HG03432 (cell line): Measurements from ENCODE around the gene GRM1.
"Not testable (repeated sequence)": the region's sequence is repeated elsewhere in the genome, so short reads cannot be mapped to it uniquely, and the experiment has no call there.

Source experiments
- ATAC-seq: cut with Tn5 transposase; IDR thresholded peaks from one replicate; pipeline ENCODE4 v1.9.1; 2021; ENCODE audit warnings: mild to moderate bottlenecking, moderate library complexity; ENCODE audit not compliant: unreplicated experiment

The GRM1 gene

DNA sequence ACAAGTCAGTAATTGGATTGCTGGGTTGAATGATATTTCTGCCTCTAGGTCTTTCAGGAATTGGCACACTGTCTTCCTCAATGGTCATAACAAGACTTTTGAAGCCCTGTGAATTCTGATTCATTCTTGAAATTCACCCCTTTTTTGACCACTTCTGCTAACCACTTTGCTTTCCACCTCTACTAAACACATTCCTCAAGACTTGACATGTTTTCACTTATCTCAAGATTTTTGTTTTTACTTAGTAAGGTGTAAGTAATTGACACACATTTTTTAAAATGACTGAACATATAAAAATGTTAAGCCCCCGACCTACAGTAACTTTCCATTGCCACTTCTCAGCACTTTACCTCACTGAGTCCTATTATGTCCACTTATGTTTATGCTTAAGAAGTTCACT lies 239.1 kb downstream of the GRM1 start:
- no peak for ATAC-seq

DNA sequence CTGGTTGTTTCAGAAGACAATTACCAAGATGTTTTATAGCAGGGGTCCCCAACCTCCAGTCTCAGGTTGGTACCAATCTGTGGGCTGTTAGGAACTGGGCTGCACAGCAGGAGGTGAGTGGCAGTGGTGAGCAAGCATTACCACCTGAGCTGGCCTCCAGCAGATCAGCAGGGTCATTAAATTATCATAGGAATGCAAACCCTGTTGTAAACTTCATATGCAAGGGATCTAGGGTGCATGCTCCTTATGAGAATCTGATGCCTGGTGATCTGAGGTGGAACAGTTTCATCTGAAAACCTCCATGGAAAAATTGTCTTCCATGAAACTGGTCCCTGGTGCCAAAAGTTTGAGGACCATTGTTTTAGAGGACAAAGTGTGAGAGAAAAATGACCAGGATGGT lies 240.6 kb downstream of the GRM1 start:
- ATAC-seq: no peak

DNA sequence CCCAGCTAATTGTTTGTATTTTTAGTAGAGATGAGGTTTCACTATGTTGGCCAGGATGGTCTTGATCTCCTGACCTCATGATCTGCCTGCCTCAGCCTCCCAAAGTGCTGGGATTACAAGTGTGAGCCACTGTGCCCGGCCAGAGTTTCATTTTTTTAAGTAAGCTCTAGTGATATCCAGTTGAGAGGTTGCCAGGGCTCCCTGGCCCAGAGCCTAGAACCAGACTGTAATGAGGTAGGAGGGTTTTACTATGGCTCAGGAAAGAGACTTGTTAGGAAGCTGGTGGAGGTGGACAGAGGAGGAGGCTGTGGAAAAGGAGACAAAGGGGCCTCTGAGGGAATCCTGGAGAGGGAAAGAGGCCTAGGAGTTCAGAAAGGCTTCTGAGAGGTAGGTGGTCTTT lies 242.3 kb downstream of the GRM1 start:
- ATAC-seq: not testable (repeated sequence)

DNA sequence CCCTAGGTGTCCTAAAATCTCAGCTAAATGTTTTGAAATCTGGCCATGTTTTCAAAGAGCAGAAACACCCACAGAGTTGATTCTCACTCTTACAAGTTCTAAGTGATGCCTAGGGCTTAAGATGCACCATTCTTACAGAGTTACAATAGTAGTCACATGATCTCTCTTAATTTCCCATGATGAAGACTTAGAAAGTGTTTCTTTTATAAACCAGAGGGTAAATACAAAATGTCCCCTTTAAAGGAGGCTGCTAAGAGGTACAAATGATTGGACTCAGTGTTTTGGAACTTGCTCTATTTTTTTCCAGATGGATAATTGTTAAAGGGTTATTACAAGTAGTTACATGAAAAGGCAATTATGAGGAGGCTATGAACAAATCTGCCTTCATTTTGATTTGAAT lies 244.6 kb downstream of the GRM1 start:
- no peak for ATAC-seq

DNA sequence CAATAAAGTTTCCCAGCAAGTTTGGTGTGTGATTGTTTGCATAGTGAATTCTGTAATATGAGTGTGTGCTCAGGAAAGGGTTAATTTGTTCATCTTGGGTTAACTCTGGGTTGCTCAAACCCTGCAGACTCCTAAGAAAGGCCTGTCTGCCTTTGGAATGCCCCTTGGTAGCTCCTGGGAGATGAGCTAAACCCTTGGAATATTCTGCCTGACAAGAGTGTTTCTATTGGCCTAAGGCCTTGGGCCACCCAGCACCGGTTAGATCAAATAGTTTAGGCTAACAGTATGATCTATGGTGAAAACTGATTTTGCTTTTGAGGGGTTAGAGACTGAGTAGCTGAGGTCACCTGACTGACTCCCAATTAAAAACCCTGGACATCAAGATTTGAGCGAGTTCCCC lies 248.3 kb downstream of the GRM1 start:
- no peak for ATAC-seq

DNA sequence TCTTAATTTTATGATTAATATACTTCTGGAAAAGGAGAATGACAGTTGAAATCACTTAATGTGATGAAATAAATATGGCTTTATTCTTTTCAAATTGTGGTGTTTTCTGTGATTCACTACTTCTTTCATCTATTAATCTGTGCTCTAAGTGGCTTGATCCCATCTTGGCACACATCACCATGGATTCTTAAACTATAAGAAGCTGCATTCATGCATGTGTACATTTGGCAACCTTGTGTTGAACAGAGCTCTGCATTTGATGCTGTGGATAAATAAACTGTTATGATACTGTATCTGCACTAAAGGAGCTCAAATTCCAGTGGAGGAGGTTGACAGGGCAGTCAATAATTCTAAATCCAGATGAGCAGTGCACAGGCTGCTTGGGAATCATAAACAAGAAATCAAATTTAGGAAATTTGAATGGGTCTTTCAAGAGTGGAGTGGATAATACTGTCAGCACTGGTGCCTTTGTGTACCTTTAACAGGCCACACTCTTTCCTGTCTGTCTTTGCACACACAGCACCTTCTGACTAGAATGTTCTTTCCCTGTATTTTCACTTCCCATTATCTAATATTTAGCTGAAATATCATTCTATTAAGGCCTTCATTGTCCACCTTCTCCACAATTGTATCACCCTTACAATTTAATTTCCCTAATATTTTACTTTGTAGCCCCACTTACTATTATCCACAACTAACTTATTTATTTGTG lies 252.9 kb downstream of the GRM1 start:
- peak; percentile 69 for ATAC-seq

DNA sequence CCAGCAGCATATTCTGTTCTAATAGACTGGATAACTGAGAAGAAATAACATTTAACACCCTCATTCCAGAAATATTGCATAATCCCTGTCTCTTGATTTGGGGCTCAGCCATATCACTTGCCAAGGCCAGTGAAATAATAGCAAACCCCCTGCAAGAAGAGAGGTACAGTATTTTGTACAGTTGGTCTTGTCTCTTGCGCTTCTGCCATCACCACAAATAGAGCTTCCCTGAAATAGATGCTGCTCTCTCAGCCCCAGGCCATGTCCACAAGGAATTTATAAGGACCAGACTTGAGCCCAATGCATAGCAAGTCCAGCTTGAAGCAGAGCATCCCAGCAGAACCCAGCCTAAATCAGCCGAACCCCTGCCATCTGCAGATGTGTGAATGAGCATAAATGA lies 254.0 kb downstream of the GRM1 start:
- ATAC-seq: no peak

DNA sequence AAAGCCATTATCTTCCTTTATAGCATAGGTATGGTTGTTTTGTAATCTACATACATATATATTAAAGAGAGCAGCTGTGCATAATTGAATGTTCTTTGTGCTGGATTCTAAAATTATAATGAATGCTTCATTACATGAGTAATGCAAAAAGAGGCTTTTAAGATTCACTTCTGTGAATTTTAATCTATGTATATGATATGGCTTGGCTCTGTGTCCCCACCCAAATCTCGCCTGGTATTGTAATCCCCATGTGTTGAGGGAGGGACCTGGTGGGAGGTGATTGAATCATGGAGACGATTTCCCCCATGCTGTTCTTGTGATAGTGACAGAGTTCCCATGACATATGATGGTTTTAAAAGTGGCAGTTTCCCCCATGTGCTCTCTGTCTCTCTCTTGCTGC lies 255.4 kb downstream of the GRM1 start:
- no peak for ATAC-seq

DNA sequence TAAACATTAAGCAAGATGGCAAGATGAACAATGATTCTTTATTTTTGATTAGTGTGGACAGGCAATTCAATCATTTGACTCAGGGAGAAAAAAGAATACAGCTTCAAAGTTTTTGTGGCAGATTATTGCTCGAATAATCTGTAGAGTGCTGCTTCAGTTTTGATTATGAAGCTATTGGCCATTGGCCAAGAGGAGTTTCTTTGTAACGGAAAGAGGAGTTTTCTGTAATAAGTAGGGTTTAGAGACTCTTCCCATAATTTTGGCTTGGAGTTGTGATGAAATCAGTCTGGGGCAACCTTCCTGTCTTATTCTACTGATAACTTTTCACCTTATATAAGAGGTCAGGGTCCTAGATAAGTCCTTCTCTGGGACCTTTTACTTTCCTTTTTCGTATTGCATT lies 258.1 kb downstream of the GRM1 start:
- ATAC-seq: no peak

DNA sequence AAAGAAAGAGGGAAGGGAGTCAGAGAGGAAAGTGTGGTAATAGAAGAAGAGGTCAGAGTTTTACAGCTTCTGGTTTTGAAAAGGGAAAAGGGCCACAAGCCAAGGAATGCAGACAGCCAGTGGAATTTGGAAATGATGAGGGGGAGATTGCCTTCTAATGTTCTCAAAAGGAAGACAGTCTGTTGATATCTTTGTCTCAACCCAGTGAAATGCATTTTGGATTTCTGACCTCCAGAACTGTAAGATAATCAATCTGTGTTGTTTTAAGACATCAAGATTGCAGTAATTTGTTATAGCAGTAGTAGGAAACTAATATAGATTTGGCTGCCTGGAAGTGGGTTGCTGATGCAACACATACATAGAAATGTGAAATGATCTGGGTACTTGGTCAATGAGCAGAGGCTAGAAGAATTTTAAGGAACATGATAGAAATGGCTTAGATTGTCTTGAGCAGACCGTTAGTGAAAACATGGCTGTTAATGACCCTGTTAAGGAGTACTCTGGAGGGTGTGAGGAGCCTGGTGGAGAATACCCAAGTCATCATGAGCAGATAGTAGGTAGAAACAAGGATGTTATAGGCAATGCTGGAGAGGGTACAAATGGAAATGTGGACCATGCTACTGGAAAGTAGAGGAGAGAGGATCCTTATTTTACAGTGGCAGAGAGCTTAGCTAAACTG lies 259.0 kb downstream of the GRM1 start:
- no peak for ATAC-seq

DNA sequence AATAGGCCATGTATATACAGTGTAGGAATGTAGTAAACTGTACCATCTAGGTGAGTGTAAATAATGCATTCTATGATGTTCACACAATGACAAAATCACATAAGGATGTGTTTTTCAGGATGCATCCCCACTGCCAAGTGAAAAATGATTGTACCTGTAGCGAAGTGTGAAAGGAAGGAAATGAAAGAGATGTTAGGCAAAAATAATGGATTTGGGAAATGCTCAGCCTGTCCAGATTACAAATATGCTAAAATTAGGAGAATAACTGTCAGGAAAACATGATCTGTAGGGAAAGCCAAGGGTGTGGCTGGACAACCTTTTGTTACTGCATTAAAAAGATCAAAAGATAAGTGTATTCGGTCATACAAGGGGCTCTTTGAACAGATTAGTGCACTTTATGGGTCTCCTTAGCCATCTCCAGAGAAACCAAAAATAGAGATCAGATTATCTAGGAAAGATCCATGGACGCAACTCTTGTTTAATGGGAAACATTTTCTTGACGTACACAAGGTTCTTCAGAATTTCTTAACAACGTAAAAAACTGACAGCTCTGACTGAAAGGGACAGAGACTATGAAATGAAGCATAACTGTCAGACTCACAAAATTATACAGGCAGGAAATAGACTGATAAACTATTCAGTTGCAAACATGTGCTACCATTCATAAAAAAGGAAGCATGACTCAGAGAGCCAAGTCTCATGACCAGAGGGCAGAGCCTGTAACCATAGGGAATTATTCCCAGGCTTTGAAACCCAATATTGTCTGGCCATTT lies 261.1 kb downstream of the GRM1 start:
- ATAC-seq: peak; percentile 58

DNA sequence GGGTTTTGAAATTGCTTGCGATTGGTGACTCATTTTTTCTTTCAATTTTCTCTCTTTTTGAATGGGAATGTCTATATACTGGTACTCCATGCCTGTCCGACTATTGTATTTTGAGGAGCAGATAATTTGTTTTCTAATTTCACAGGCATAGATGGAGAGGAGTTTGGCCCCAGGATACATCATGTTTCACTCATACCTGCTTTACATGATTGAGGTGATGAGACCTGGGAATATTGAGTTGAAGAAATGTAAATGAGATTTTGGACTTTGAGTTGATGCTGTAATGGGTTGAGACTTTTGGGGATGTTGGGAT lies 261.7 kb downstream of the GRM1 start:
- no peak for ATAC-seq

DNA sequence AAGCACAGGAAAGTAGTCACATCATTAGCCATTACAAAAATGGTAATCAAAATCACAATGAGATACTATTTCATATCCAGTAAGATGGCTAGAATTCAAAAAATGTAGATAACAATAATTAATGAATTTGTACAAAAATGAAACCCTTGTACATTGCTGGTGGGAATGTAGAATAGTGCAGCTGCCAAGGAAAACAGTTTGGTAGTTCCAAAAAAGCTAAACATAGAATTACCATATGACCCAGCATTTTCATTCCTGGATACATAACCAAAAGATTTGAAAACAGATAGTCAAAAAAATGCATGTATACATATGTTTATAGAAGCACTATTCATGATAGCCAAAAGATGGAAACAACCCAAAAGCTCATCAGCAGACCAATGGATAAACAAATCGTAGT lies 263.6 kb downstream of the GRM1 start:
- no peak for ATAC-seq

DNA sequence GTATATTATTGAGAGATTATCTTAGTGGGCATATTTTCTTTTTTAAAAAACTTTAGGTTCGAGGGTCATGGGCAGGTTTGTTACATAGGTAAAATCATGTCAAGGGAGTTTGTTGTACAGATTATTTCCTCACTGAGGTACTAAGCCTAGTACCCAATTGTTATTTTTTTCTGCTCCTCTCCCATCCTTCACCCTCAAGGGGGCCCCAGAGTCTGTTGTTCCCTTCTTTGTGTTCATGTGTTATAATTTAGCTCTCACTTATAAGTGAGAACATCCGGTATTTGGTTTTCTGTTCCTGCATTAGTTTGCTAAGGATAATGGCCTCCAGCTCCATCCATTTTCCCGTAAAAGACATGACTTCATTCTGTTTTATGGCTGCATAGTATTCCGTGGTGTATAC lies 266.8 kb downstream of the GRM1 start:
- no peak for ATAC-seq

DNA sequence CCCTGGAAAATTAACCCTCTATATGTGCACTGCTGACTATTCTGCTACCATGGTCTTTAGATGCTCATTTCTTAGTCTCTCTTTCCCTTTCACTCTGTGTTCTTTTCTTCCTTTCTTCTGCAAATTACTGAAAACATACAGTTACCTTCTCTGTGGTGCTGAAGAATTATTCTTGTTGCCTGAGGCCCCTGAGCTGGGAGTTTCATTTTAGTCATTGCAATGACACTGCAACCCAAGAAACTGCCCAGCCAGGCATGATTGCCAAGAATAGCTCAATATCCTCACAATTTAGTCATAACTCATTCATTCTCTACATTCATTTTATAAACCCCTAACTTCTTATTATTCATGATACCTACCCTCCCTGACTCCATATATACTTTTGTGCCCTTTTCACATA lies 269.0 kb downstream of the GRM1 start:
- ATAC-seq: peak; percentile 68

DNA sequence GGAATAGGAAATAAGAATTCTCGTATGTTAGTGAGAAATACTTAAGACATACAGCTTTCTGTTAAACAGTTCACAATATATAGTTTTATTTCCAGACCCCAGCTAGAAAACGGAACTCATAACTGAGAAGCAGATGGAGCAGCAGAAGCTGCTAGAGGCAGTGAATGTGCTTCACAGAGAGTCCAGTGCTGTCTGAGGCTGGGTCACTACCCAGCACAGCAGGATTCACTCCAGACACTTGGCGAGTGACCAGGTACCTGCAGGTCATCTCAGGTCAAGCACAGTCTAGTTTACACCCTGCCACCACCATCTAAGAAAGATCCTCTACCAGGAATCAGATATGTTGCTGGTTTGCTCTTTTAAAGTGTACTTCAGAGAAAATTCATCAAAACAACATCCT lies 271.7 kb downstream of the GRM1 start:
- ATAC-seq: no peak

DNA sequence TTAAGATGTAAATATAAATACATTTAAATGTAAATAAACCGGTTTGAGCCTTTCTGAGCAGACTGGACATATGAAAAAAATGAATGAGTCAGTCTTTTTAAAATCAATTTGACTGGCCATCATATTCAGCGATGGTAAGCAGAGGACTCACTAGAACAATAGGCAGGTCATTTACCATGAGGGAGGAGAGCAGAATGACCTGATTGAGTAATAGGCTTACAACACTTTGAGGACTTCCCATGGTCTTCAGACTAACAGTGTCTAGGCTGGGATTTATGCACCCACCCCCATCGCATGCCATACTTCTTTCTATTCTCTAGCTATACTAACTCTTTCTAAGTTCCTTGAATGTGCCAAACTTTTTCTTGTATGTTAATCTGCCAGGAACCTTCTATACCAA lies 272.9 kb downstream of the GRM1 start:
- no peak for ATAC-seq

DNA sequence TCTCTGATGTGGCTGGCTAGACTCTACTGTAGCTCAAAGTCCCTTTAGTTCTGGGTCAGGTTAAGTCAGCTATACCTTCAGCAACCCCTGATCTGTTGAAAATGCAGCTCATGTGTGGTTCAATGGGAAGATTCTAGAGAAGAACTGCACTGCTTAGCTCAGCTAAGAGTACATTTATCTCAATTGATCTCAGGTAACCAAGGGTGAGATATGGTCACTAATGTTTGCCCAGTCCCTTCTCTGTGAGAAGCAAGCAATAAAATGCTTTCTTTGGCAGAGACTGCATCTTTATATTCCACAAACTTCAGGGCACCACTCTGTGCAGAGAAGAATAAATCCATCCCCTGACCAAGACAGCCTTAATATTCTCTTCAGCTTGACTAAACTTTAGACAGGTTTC lies 274.1 kb downstream of the GRM1 start:
- ATAC-seq: no peak

DNA sequence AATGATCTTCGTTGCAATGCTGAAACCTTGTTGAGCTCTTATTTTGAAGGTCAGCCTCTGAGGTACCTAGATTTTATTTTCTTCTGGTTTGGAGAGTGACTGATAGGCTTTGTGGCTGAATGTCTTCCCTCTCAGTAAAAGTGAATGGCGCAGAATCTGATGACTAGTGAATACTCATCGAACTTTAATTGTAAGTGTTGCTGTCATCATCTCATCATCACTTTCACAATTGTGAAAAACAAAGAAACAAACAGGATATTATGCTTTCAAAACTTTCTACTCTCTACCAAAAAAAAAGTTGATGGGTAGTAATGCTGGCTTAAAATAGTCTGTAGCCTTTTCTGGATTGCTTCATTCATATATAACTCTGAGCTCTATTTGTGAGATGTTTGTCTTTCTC lies 275.3 kb downstream of the GRM1 start:
- no peak for ATAC-seq

DNA sequence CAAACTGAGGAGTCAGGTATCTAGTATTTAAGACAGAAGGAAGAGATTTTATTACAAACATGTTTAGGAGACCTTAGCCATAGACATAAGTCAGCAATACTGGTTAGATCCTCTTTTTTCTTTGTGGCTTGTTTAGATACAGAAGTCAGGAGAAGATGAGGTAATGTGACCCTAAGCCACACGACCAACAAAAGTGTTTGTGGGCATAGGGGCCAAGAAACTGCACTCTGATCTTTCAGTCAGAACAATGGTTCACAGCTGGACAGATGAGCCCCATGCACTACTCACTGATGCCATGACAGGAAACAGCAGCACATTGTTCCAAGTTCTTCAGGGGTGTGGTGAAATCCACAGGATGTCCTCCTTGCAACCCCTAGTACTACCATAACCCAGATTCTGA lies 276.2 kb downstream of the GRM1 start:
- no peak for ATAC-seq

DNA sequence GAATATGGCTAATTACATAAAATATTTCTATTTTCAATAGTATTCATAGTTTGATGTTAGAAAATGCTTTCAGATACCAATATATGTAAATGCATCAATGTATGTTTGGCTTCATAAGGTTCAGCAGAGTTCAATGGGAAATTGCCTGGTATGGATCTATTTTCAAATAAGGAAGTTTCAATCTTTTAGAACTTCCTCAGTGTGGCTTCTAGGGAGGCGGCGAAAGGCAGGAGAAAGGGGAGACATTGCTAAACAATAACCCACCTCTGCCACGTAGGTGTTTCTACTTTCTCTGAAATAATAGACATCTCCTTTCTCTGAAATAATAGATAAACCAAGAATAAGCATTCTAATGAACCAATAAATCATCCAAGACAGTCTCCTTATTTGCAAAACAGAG lies 277.1 kb downstream of the GRM1 start:
- ATAC-seq: no peak

DNA sequence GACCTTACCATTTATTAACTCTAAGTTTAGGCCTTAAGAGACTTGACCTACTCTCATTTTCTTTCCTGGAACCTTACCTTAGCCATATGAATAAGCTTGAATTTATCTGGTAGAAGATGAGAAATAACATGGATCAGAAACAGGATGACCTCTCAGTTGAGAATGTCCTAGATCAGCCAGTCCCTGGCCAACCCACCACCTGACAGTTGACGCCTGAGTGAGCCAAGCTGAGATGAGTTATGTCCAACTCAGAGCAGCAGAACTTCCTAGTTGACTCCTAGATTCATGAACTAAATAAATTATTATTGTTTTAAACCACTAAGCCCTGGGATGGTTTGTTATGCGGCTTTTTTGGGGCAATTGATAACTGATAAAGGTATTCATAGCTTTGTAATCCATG lies 281.8 kb downstream of the GRM1 start:
- no peak for ATAC-seq
